ENCODE measurements around the gene AADACL4. TPM values are rescaled to one million over a fixed set of nuclear protein-coding genes. Genes with fewer than 3 reads are reported as not detected.
A peak's percentile ranks its signal among the peaks of the same experiment; 100 is the strongest.

Gene AADACL4
- total and polyA plus RNA-seq, 9 of the 15 experiments (the other 6 are each of a cell fraction or from before 2014, with no cell fraction given), result not detected

GRCh38 chr1:12657060-12657884 is 13.4 kb downstream of the AADACL4 start (continued):
- 0 out of 2 replicates have a peak, but pooled peaks have one; percentile 58 for TF ChIP-seq HNRNPUL1 (IDR thresholded peaks at IDR 0.05; ENCODE audit: low read length)
- no peak for TF ChIP-seq KLF16 (IDR thresholded peaks at IDR 0.05)
- TF ChIP-seq TAF7 (tag; IDR thresholded peaks at IDR 0.05), result 0 out of 2 replicates have a peak, but pooled peaks have one; percentile 40
- no peak for TF ChIP-seq ZNF431 (CRISPR knock-in tag; IDR thresholded peaks at IDR 0.05)
- TF ChIP-seq SMARCA4 (IDR thresholded peaks at IDR 0.05), result no peak
- TF ChIP-seq ZSCAN29 (IDR thresholded peaks at IDR 0.05), result no peak
- TF ChIP-seq MTA3 (IDR thresholded peaks at IDR 0.05; ENCODE audit: borderline replicate concordance), result peak; percentile 98
- 0 out of 2 replicates have a peak, but pooled peaks have one; percentile 43 for TF ChIP-seq MBD2 (IDR thresholded peaks at IDR 0.05; ENCODE audit: borderline replicate concordance, low read depth)
- no peak for TF ChIP-seq ZNF695 (CRISPR knock-in tag; IDR thresholded peaks at IDR 0.05)
- peak; percentile 84; the same call in 1 of the 2 replicates for TF ChIP-seq POLR2H (tag; IDR thresholded peaks at IDR 0.05; ENCODE audit: low read depth)
- no peak for TF ChIP-seq ZNF184 (CRISPR knock-in tag; IDR thresholded peaks at IDR 0.05)
- peak in 1 of 2 experiments; percentile 59; a peak in 1 of 4 replicates for TF ChIP-seq RCOR1 (IDR thresholded peaks at IDR 0.05; ENCODE audit: borderline replicate concordance in 1 of 2, low read depth in 2 of 2, low read length in 2 of 2)
- TF ChIP-seq DPF2 (IDR thresholded peaks at IDR 0.05), result no peak
- TF ChIP-seq RERE (CRISPR knock-in tag; IDR thresholded peaks at IDR 0.05; ENCODE audit: borderline replicate concordance), result no peak
- no peak for TF ChIP-seq RBM22 (IDR thresholded peaks at IDR 0.05; ENCODE audit: low read depth, low read length, poor library complexity, severe bottlenecking)
- TF ChIP-seq RBM34 (IDR thresholded peaks at IDR 0.05; ENCODE audit: borderline replicate concordance, insufficient read depth, low read length), result no peak
- TF ChIP-seq PHF8 (IDR thresholded peaks at IDR 0.05; ENCODE audit: borderline replicate concordance, low read length), result peak; percentile 58; the same call in 1 of the 2 replicates
- TF ChIP-seq PRDM10 (IDR thresholded peaks at IDR 0.05; ENCODE audit: partially characterized antibody), result peak; percentile 66

Measured in K562 (cell line).